Esophagus squamous epithelium (tissue), 5 donors: ENCODE measurements around the gene GPR21. TPM values are rescaled to one million over a fixed set of nuclear protein-coding genes. Genes with fewer than 3 reads are reported as not detected.

Experiments
- DNase-seq: peaks from one replicate; lab custom pipeline; 2025; lab: John Stamatoyannopoulos, UW
- H3K27ac ChIP-seq, 4 donors: fragments of 200-600 bp; sonication (generic); one replicate each; pipeline ENCODE4 v1.5.1; 2016 to 2019; ENCODE audit warnings: mild to moderate bottlenecking in 1 of 4
- H3K27me3 ChIP-seq, 4 donors: fragments of 200-600 bp; sonication (generic); 1 replicate in 3 of 4; 2 replicates in 1 of 4; pipeline versions ENCODE4 v1.5.1 to v1.6.0; 2017 to 2021; ENCODE audit warnings: antibody characterized with exemption in 1 of 4
- H3K36me3 ChIP-seq, 3 donors: fragments of 200-600 bp; sonication (generic); one replicate each; pipeline ENCODE4 v1.5.1; 2016 to 2019
- H3K4me1 ChIP-seq, 3 donors: fragments of 200-600 bp; sonication (generic); one replicate each; pipeline ENCODE4 v1.5.1; 2017 to 2019
- H3K4me3 ChIP-seq, 4 donors: fragments of 200-600 bp; sonication (generic); 1 replicate in 3 of 4; 2 replicates in 1 of 4; pipeline ENCODE4 v1.5.1; 2016 to 2019; ENCODE audit warnings: mild to moderate bottlenecking in 2 of 4, moderate library complexity in 1 of 4
- H3K9me3 ChIP-seq, 3 donors: fragments of 200-600 bp; sonication (generic); one replicate each; pipeline ENCODE4 v1.5.1; 2016 to 2019
- CTCF ChIP-seq, 6 experiments: fragments of 450-650 bp in 4 of 6; fragments of 200-600 bp in 2 of 6; sonication (generic) in 2 of 6; IDR thresholded peaks; one replicate each; pipeline ENCODE4 v1.5.1; 2016 to 2019; ENCODE audit warnings: antibody characterized with exemption in 6 of 6, mild to moderate bottlenecking in 4 of 6, moderate library complexity in 4 of 6
- POLR2A ChIP-seq, 4 donors: fragments of 450-650 bp; IDR thresholded peaks; one replicate each; pipeline ENCODE4 v1.6.1; 2017; ENCODE audit warnings: antibody characterized with exemption in 4 of 4, mild to moderate bottlenecking in 4 of 4, moderate library complexity in 3 of 4
- WGBS, 2 donors: methylation state at CpG; one replicate each; pipeline ENCODE4 v1.1.5; 2018; 5-methylcytosine and 5-hydroxymethylcytosine counted together
- intact Hi-C: fragments of 100-400 bp; cut with DNase I; formaldehyde crosslinking; loops from one replicate; pipeline ENCODE4 v1.15.0; 2022
- small RNA-seq, 4 donors: library from RNA; depleted of rRNA; stranded (forward); fragments of <200 nt; gene quantifications; one replicate each; pipeline ENCODE3, GENCODE V24; 2016
- total RNA-seq, 4 donors: library from RNA; depleted of rRNA; stranded (reverse); fragments of >200 nt; gene quantifications; one replicate each; pipeline ENCODE4 v1.1.0, GENCODE V29; 2016
- donor health status: DM: yes; HTN: yes; CAD: no.

Gene GPR21
- total RNA-seq, 4 donors from 2014 or later, result 0.68 to 1.9 TPM; not detected in 2

GRCh38 chr9:123083680-123084079 lies 50.2 kb downstream of the GPR21 start:
- Histone ChIP-seq H3K4me1 (peaks cover 0 to 10% (median 0%) of the 10 kb centered on the region in 3 donors), H3K36me3 (peaks cover 9 to 98% (median 12%) of the 10 kb centered on the region in 3 donors), H3K9me3 (no peaks in the 10 kb centered on the region), H3K4me3 (no peak overlapping the region), H3K27me3 (no peaks in the 10 kb centered on the region), H3K27ac (no peak overlapping the region)
- 77 to 86% methylated on average over 6 of the region's 6 CpGs for WGBS, 2 donors
- TF ChIP-seq POLR2A (IDR thresholded peaks at IDR 0.05) (no peak), CTCF (IDR thresholded peaks at IDR 0.05) (no peak)
- no peak for DNase-seq
- intact Hi-C loops, result no loop called here

GRCh38 chr9:123084256-123084655 lies 50.8 kb downstream of the GPR21 start:
- TF ChIP-seq CTCF (IDR thresholded peaks at IDR 0.05) (no peak), POLR2A (IDR thresholded peaks at IDR 0.05) (no peak)
- Histone ChIP-seq H3K9me3 (no peaks in the 10 kb centered on the region), H3K27me3 (no peaks in the 10 kb centered on the region), H3K27ac (no peak overlapping the region), H3K36me3 (peaks cover 7 to 97% (median 12%) of the 10 kb centered on the region in 3 donors), H3K4me3 (no peak overlapping the region), H3K4me1 (peaks cover 0 to 10% (median 0%) of the 10 kb centered on the region in 3 donors)
- no peak for DNase-seq
- 88 to 89% methylated on average over 1 of the region's 1 CpG for WGBS, 2 donors
- intact Hi-C loops, result no loop called here

Small RNAs within 50 kb of the gene (small RNA-seq; reads per million reads assigned to genes)
- gene GPR21, result 0 reads per million in 4 donors

Other genes with a start within 250 kb of the GPR21 start
- not detected for gene OR5C1, start 244.7 kb upstream of the GPR21 start, total RNA-seq
- not detected for gene OR1K1, start 233.5 kb upstream of the GPR21 start, total RNA-seq
- 10 to 100 TPM in 3 of 4 donors, 1 to 10 TPM in 1; 9.7 to 17.0 (median 14.3) TPM for gene PDCL, start 205.1 kb upstream of the GPR21 start, total RNA-seq
- gene RC3H2, start 128.3 kb upstream of the GPR21 start, total RNA-seq, result 10 to 100 TPM; 24.6 to 46.3 (median 30.2) TPM
- 10 to 100 TPM in 1 of 4 donors, 1 to 10 TPM in 3; 4.0 to 11.3 (median 7.1) TPM for gene ZBTB6, start 120.3 kb upstream of the GPR21 start, total RNA-seq
- 1 to 10 TPM; 1.7 to 6.5 (median 2.9) TPM for gene ZBTB26, start 102.2 kb upstream of the GPR21 start, total RNA-seq
- 10 to 100 TPM; 28.4 to 57.4 (median 33.6) TPM for gene RABGAP1, start 92.6 kb upstream of the GPR21 start, total RNA-seq
- 10 to 100 TPM; 22.7 to 26.1 (median 23.6) TPM for gene STRBP, start 234.9 kb downstream of the GPR21 start, total RNA-seq